CD4-positive, alpha-beta T cell (primary cell): Measurements from ENCODE around the gene DNER. TPM values are rescaled to one million over a fixed set of nuclear protein-coding genes. Genes with fewer than 3 reads are reported as not detected.

Experiments used
- ATAC-seq: fragments of 200-7000 bp; cut with Tn5 transposase; one replicate; pipeline ENCODE4 v1.10.0; 2022; ENCODE audit warnings: mild to moderate bottlenecking; ENCODE audit not compliant: poor library complexity
- CTCF ChIA-PET: fragments of 350-600 bp; sonication (Branson Sonifier 250); formaldehyde crosslinking; loops from one replicate; lab custom pipeline; 2021; ENCODE audit warnings: antibody characterized with exemption, inconsistent platforms; lab: Charles Lee
- POLR2A ChIA-PET: fragments of 350-600 bp; sonication (Branson Sonifier 250); formaldehyde crosslinking; loops from one replicate; lab custom pipeline; 2021; ENCODE audit warnings: antibody characterized with exemption, inconsistent platforms; lab: Charles Lee
- DNase-seq, 14 experiments: peaks; one replicate each; pipeline ENCODE4 v3.0.0-alpha.2; 2013 to 2020; ENCODE audit warnings: mixed read lengths in 2 of 14
- H3K27ac ChIP-seq, 2 donors: one replicate each; pipeline versions ENCODE4 v1.5.1 to v1.7.0; 2013; ENCODE audit warnings: low read length in 2 of 2, low read depth in 1 of 2, mild to moderate bottlenecking in 1 of 2
- H3K27me3 ChIP-seq, 2 experiments: 1 replicate in 1 of 2; 2 replicates in 1 of 2; pipeline versions ENCODE4 v1.6.1 to v1.7.0; 2013; ENCODE audit warnings: low read length in 2 of 2, control low read depth in 1 of 2, mild to moderate bottlenecking in 1 of 2, moderate library complexity in 1 of 2; ENCODE audit not compliant: insufficient read depth in 2 of 2, control insufficient read depth in 1 of 2
- H3K36me3 ChIP-seq: one replicate; pipeline ENCODE4 v1.6.1; 2013; ENCODE audit warnings: low read length, control low read depth; ENCODE audit not compliant: insufficient read depth
- H3K4me1 ChIP-seq: one replicate; pipeline ENCODE4 v1.6.1; 2013; ENCODE audit warnings: low read length, control low read depth; ENCODE audit not compliant: insufficient read depth
- H3K4me3 ChIP-seq: one replicate; pipeline ENCODE4 v1.5.1; 2013; ENCODE audit warnings: mild to moderate bottlenecking, low read length, moderate library complexity
- H3K9me3 ChIP-seq, 2 experiments: 1 replicate in 1 of 2; 2 replicates in 1 of 2; pipeline versions ENCODE4 v1.6.1 to v1.7.0; 2013; ENCODE audit warnings: low read length in 2 of 2, mild to moderate bottlenecking in 2 of 2, control low read depth in 1 of 2, moderate library complexity in 1 of 2; ENCODE audit not compliant: control insufficient read depth in 1 of 2, insufficient read depth in 1 of 2
- H3K27ac Mint-ChIP-seq: one replicate; pipeline ENCODE4 v1.8.0; 2020; ENCODE audit warnings: mixed read lengths
- H3K27me3 Mint-ChIP-seq: one replicate; pipeline ENCODE4 v1.8.0; 2021; ENCODE audit warnings: mixed read lengths
- H3K36me3 Mint-ChIP-seq: one replicate; pipeline ENCODE4 v1.8.0; 2021; ENCODE audit warnings: low read depth, mixed read lengths
- H3K4me1 Mint-ChIP-seq: one replicate; pipeline ENCODE4 v1.8.0; 2021; ENCODE audit warnings: low read depth, mixed read lengths
- H3K4me3 Mint-ChIP-seq: one replicate; pipeline ENCODE4 v1.8.0; 2020; ENCODE audit warnings: mild to moderate bottlenecking, mixed read lengths
- H3K9me3 Mint-ChIP-seq: one replicate; pipeline ENCODE4 v1.8.0; 2020; ENCODE audit warnings: mixed read lengths
- intact Hi-C, 2 experiments: fragments of 100-400 bp; cut with DNase I in 1 of 2; cut with micrococcal nuclease in 1 of 2; formaldehyde crosslinking; loops; one replicate each; pipeline versions ENCODE4 v1.15.1 to v1.9.0; 2023 to 2025; cut with DNase I, micrococcal nuclease
- total RNA-seq, 174 experiments: library from RNA in 2 of 174; stranded (reverse) in 2 of 174; gene quantifications; one replicate each; pipeline ENCODE4 v1.2.3 and lab custom pipeline; 2021 to 2026
- TF ChIP-seq, protein P1 (sequence below): fragments of 200-600 bp; IDR thresholded peaks from one replicate; pipeline ENCODE4 v1.8.0; 2022; ENCODE audit warnings: antibody characterized with exemption, mild to moderate bottlenecking

The DNER gene
- total RNA-seq, 2 experiments from 2014 or later: not detected

DNA sequence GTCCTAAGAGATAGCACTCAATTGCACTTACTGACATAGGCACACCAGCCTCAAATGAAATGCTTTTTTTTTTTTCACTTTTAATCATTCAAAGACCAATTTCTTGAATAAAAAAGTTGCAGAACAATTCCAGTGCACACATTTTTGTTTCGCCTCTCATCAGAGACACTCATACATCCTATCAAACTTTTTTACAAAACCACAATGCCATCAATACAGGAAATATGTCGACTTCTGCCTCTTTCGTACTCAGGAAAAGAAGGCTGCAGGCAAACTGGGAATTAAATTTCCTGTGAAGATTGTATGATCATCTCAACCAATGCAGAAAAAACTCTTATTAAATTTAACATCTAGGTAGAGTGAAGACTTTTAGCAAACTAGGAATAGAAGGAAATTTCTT is 112.4 kb downstream of the DNER start:
- DNase-seq (no peak), ATAC-seq (no peak)
- Mint-ChIP-seq H3K27me3 (peaks cover 20% of the 10 kb centered on the region), H3K4me3 (no peak overlapping the region), H3K36me3 (no peaks in the 10 kb centered on the region), H3K9me3 (no peaks in the 10 kb centered on the region), H3K4me1 (no peaks in the 10 kb centered on the region), H3K27ac (no peak overlapping the region)
- Histone ChIP-seq H3K9me3 (no peaks in the 10 kb centered on the region), H3K36me3 (no peaks in the 10 kb centered on the region), H3K4me3 (no peak overlapping the region), H3K27me3 (peaks cover 0 to 6% of the 10 kb centered on the region in 2 experiments), H3K27ac (no peak overlapping the region), H3K4me1 (no peaks in the 10 kb centered on the region)
- TF ChIP-seq, protein P1, sequence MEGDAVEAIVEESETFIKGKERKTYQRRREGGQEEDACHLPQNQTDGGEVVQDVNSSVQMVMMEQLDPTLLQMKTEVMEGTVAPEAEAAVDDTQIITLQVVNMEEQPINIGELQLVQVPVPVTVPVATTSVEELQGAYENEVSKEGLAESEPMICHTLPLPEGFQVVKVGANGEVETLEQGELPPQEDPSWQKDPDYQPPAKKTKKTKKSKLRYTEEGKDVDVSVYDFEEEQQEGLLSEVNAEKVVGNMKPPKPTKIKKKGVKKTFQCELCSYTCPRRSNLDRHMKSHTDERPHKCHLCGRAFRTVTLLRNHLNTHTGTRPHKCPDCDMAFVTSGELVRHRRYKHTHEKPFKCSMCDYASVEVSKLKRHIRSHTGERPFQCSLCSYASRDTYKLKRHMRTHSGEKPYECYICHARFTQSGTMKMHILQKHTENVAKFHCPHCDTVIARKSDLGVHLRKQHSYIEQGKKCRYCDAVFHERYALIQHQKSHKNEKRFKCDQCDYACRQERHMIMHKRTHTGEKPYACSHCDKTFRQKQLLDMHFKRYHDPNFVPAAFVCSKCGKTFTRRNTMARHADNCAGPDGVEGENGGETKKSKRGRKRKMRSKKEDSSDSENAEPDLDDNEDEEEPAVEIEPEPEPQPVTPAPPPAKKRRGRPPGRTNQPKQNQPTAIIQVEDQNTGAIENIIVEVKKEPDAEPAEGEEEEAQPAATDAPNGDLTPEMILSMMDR: no peak
- CTCF ChIA-PET: no interaction called here
- POLR2A ChIA-PET: no interaction called here
- intact Hi-C loops: no loop called here

DNA sequence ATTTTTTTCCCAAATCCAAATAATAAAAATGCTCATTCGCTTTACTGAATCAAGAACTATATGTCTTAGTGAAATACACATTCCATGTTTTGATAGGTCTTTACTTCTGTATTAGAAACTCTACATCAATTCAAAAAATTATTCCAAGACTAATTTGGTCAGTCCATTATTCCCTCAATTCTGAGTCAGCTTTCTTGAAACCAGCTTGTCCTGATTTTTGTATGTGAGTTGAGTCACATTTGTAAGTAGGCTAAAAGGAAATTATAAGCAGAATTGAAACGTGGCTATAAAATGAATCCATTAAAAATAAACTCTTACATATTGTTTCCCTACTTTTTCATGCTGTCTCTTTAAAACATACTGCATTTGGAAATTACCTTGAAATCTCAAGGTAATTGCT is 113.0 kb downstream of the DNER start:
- peaks cover 20% of the 10 kb centered on the region for H3K27me3 Mint-ChIP-seq
- H3K27ac ChIP-seq: no peak overlapping the region
- no peaks in the 10 kb centered on the region for H3K9me3 ChIP-seq
- no peak overlapping the region for H3K4me3 Mint-ChIP-seq
- TF ChIP-seq, protein P1: no peak
- H3K4me1 ChIP-seq: no peaks in the 10 kb centered on the region
- no peaks in the 10 kb centered on the region for H3K36me3 Mint-ChIP-seq
- no peaks in the 10 kb centered on the region for H3K4me1 Mint-ChIP-seq
- H3K27ac Mint-ChIP-seq: no peak overlapping the region
- ChIA-PET POLR2A (no interaction called here), CTCF (no interaction called here)
- peaks cover 0 to 6% of the 10 kb centered on the region in 2 experiments for H3K27me3 ChIP-seq
- no peaks in the 10 kb centered on the region for H3K36me3 ChIP-seq
- intact Hi-C loops: no loop called here
- no peak for ATAC-seq
- no peaks in the 10 kb centered on the region for H3K9me3 Mint-ChIP-seq
- no peak for DNase-seq
- H3K4me3 ChIP-seq: no peak overlapping the region

DNA sequence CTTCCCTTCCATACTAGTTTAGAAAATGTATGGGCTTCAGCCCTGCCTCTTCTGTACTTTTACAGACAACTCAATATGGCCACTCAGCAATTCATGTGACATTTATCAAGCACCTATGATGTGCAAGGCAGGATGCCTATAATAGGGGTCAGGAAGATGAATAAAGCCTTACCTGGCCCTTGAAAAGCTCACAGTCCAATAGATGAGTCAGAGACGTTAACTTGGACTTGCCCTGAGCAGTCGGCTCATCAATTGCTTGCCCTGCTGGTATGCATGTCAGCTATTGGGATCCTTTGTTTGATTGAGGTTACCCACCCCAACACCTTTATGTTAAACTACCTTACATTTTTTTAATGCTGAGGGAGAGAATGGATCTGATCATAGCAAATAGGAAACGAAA is 116.1 kb downstream of the DNER start:
- Histone ChIP-seq H3K36me3 (no peaks in the 10 kb centered on the region), H3K9me3 (no peaks in the 10 kb centered on the region), H3K27me3 (peaks cover 0 to 6% of the 10 kb centered on the region in 2 experiments), H3K4me1 (no peaks in the 10 kb centered on the region), H3K27ac (no peak overlapping the region), H3K4me3 (no peak overlapping the region)
- Mint-ChIP-seq H3K27ac (no peak overlapping the region), H3K4me3 (no peak overlapping the region), H3K9me3 (no peaks in the 10 kb centered on the region), H3K4me1 (no peaks in the 10 kb centered on the region), H3K36me3 (no peaks in the 10 kb centered on the region), H3K27me3 (peaks cover 11% of the 10 kb centered on the region)
- DNase-seq (no peak), ATAC-seq (no peak)
- intact Hi-C loops: no loop called here
- TF ChIP-seq, protein P1: no peak
- POLR2A ChIA-PET: no interaction called here
- CTCF ChIA-PET: no interaction called here
